CD4-positive, alpha-beta memory T cell (primary cell): ENCODE data around the gene ADCY9. TPM values are rescaled to one million over a fixed set of nuclear protein-coding genes. Genes with fewer than 3 reads are reported as not detected.

Experiments used
- CTCF ChIA-PET: fragments of 350-600 bp; sonication (Branson Sonifier 250); formaldehyde crosslinking; loops from one replicate; lab custom pipeline; 2021; ENCODE audit warnings: inconsistent platforms; ENCODE audit not compliant: partially characterized antibody; lab: Charles Lee
- POLR2A ChIA-PET: fragments of 350-600 bp; sonication (Branson Sonifier 250); formaldehyde crosslinking; loops from one replicate; lab custom pipeline; 2021; ENCODE audit not compliant: partially characterized antibody; lab: Charles Lee
- DNase-seq, 5 donors: peaks; one replicate each; pipeline versions ENCODE4 v3.0.0 to v3.0.0-alpha.2; 2020 to 2022; ENCODE audit warnings: mixed read lengths in 1 of 5
- H3K27ac ChIP-seq: one replicate; pipeline ENCODE4 v1.7.0; 2013; ENCODE audit warnings: low read depth, low read length
- H3K27me3 ChIP-seq: 2 replicates; pipeline ENCODE4 v1.7.0; 2013; ENCODE audit warnings: mild to moderate bottlenecking, low read length, moderate library complexity; ENCODE audit not compliant: insufficient read depth
- H3K36me3 ChIP-seq: 2 replicates; pipeline ENCODE4 v1.7.0; 2013; ENCODE audit warnings: mild to moderate bottlenecking, low read length, moderate library complexity; ENCODE audit not compliant: insufficient read depth
- H3K4me1 ChIP-seq: 2 replicates; pipeline ENCODE4 v1.7.0; 2013; ENCODE audit warnings: mild to moderate bottlenecking, low read length, moderate library complexity; ENCODE audit not compliant: insufficient read depth
- H3K4me3 ChIP-seq, 2 donors: one replicate each; pipeline ENCODE4 v1.7.0; 2013; ENCODE audit warnings: low read length in 2 of 2, mild to moderate bottlenecking in 1 of 2
- H3K9me3 ChIP-seq, 2 donors: one replicate each; pipeline ENCODE4 v1.7.0; 2013; ENCODE audit warnings: low read length in 2 of 2, control low read depth in 1 of 2; ENCODE audit not compliant: control insufficient read depth in 1 of 2
- H3K27ac Mint-ChIP-seq, 7 donors: one replicate each; pipeline ENCODE4 v1.8.0; 2020 to 2021; ENCODE audit warnings: mixed read lengths in 7 of 7, mild to moderate bottlenecking in 6 of 7, inconsistent platforms in 3 of 7, moderate library complexity in 3 of 7
- H3K27me3 Mint-ChIP-seq, 2 donors: one replicate each; pipeline ENCODE4 v1.8.0; 2020 to 2021; ENCODE audit warnings: mixed read lengths in 2 of 2
- H3K36me3 Mint-ChIP-seq, 2 donors: one replicate each; pipeline ENCODE4 v1.8.0; 2020 to 2021; ENCODE audit warnings: mixed read lengths in 2 of 2, inconsistent platforms in 1 of 2, mild to moderate bottlenecking in 1 of 2
- H3K4me1 Mint-ChIP-seq, 4 donors: one replicate each; pipeline ENCODE4 v1.8.0; 2020 to 2021; ENCODE audit warnings: mixed read lengths in 4 of 4, mild to moderate bottlenecking in 1 of 4
- H3K4me3 Mint-ChIP-seq, 8 donors: one replicate each; pipeline ENCODE4 v1.8.0; 2020 to 2021; ENCODE audit warnings: mixed read lengths in 8 of 8, mild to moderate bottlenecking in 7 of 8, moderate library complexity in 6 of 8, inconsistent platforms in 3 of 8
- H3K9me3 Mint-ChIP-seq, 8 donors: one replicate each; pipeline ENCODE4 v1.8.0; 2020 to 2021; ENCODE audit warnings: mixed read lengths in 8 of 8, mild to moderate bottlenecking in 5 of 8, inconsistent platforms in 3 of 8, moderate library complexity in 1 of 8
- intact Hi-C: fragments of 100-400 bp; cut with micrococcal nuclease; formaldehyde crosslinking; loops from one replicate; pipeline ENCODE4 v1.15.1; 2023
- polyA plus RNA-seq, 2 donors: library from polyadenylated mRNA; unstranded; fragments of 300-500 nt; fragmentation: Illumina TruSeq; gene quantifications; one replicate each; pipeline ENCODE4 v1.2.3, GENCODE V29; 2021
- total RNA-seq, 2 experiments: library from RNA; stranded (reverse); gene quantifications; one replicate each; pipeline ENCODE4 v1.2.3, GENCODE V29; 2021

ADCY9 gene
- total and polyA plus RNA-seq, 4 experiments from 2014 or later = 0.26 to 8.1 (median 4.5) TPM

GRCh38 chr16:3988011-3988410 lies 128.2 kb downstream of the ADCY9 start:
- no peaks in the 10 kb centered on the region for H3K9me3 ChIP-seq
- H3K27ac Mint-ChIP-seq = peak overlapping the region in 1 of 7 donors; percentile 64
- POLR2A ChIA-PET = no interaction called here

GRCh38 chr16:3987231-3987630 lies 129.0 kb downstream of the ADCY9 start:
- no peak overlapping the region for H3K27ac ChIP-seq
- POLR2A ChIA-PET = no interaction called here
- CTCF ChIA-PET = no interaction called here
- no peaks in the 10 kb centered on the region for H3K36me3 ChIP-seq
- no peak overlapping the region for H3K4me3 Mint-ChIP-seq
- no peak for DNase-seq
- H3K36me3 Mint-ChIP-seq = peaks cover 6 to 15% of the 10 kb centered on the region in 2 donors
- H3K27me3 ChIP-seq = no peaks in the 10 kb centered on the region
- H3K9me3 Mint-ChIP-seq = no peaks in the 10 kb centered on the region
- no peaks in the 10 kb centered on the region for H3K27me3 Mint-ChIP-seq
- H3K9me3 ChIP-seq = no peaks in the 10 kb centered on the region
- intact Hi-C loops = no loop called here
- H3K4me1 Mint-ChIP-seq = peaks cover 3 to 7% (median 4%) of the 10 kb centered on the region in 4 donors
- H3K27ac Mint-ChIP-seq = peak overlapping the region in 1 of 7 donors; percentile 44
- no peak overlapping the region for H3K4me3 ChIP-seq
- no peaks in the 10 kb centered on the region for H3K4me1 ChIP-seq

More at GRCh38 chr16:3988011-3988410, 128.2 kb downstream of the ADCY9 start:
- Mint-ChIP-seq H3K27me3 (no peaks in the 10 kb centered on the region), H3K9me3 (no peaks in the 10 kb centered on the region), H3K4me1 (peaks cover 3 to 6% (median 4%) of the 10 kb centered on the region in 4 donors), H3K4me3 (no peak overlapping the region), H3K36me3 (peaks cover 0 to 11% of the 10 kb centered on the region in 2 donors)
- Histone ChIP-seq H3K27ac (no peak overlapping the region), H3K27me3 (no peaks in the 10 kb centered on the region), H3K36me3 (no peaks in the 10 kb centered on the region), H3K4me1 (no peaks in the 10 kb centered on the region), H3K4me3 (no peak overlapping the region)
- DNase-seq = no peak
- CTCF ChIA-PET = no interaction called here
- intact Hi-C loops = no loop called here

GRCh38 chr16:3986235-3986544 lies 130.1 kb downstream of the ADCY9 start:
- no peak for DNase-seq
- peaks cover 6 to 16% of the 10 kb centered on the region in 2 donors for H3K36me3 Mint-ChIP-seq
- Histone ChIP-seq H3K4me3 (no peak overlapping the region), H3K27me3 (no peaks in the 10 kb centered on the region), H3K9me3 (no peaks in the 10 kb centered on the region), H3K4me1 (no peaks in the 10 kb centered on the region), H3K27ac (no peak overlapping the region), H3K36me3 (no peaks in the 10 kb centered on the region)
- peaks cover 3 to 7% (median 4%) of the 10 kb centered on the region in 4 donors for H3K4me1 Mint-ChIP-seq
- no peaks in the 10 kb centered on the region for H3K27me3 Mint-ChIP-seq
- ChIA-PET CTCF (interaction anchor here (0.6 kb wide), 1 partner anchor 495 kb away, joined by 4 read pairs; no protein-coding TSS in a partner anchor), POLR2A (no interaction called here)
- H3K4me3 Mint-ChIP-seq = no peak overlapping the region
- no peaks in the 10 kb centered on the region for H3K9me3 Mint-ChIP-seq
- intact Hi-C loops = no loop called here
- H3K27ac Mint-ChIP-seq = no peak overlapping the region

- ChIA-PET CTCF (interaction anchor here (1.3 to 3.0 kb wide), 3 partner anchors 76 to 346 kb away, joined by 4 to 25 read pairs (median 6); no protein-coding TSS in a partner anchor), POLR2A (no interaction called here)
- Histone ChIP-seq H3K9me3 (no peaks in the 10 kb centered on the region), H3K4me1 (no peaks in the 10 kb centered on the region), H3K36me3 (no peaks in the 10 kb centered on the region), H3K4me3 (no peak overlapping the region), H3K27me3 (no peaks in the 10 kb centered on the region), H3K27ac (no peak overlapping the region)
- Mint-ChIP-seq H3K27me3 (no peaks in the 10 kb centered on the region), H3K9me3 (no peaks in the 10 kb centered on the region), H3K36me3 (peaks cover 6 to 13% of the 10 kb centered on the region in 2 donors), H3K4me3 (no peak overlapping the region), H3K27ac (no peak overlapping the region), H3K4me1 (peaks cover 3 to 7% (median 4%) of the 10 kb centered on the region in 4 donors)
- DNase-seq = no peak
- intact Hi-C loops = no loop called here
These were observed 131.9 kb downstream of the ADCY9 start for GRCh38 chr16:3984111-3985060.

GRCh38 chr16:3983081-3983520 lies 133.1 kb downstream of the ADCY9 start:
- intact Hi-C loops = no loop called here
- Histone ChIP-seq H3K27me3 (no peaks in the 10 kb centered on the region), H3K4me3 (no peak overlapping the region), H3K27ac (no peak overlapping the region), H3K36me3 (no peaks in the 10 kb centered on the region), H3K4me1 (no peaks in the 10 kb centered on the region), H3K9me3 (no peaks in the 10 kb centered on the region)
- H3K36me3 Mint-ChIP-seq = peaks cover 6 to 17% of the 10 kb centered on the region in 2 donors
- ChIA-PET CTCF (interaction anchor here (0.7 to 3.0 kb wide), 8 partner anchors 12 to 347 kb away, joined by 3 to 25 read pairs (median 4); no protein-coding TSS in a partner anchor), POLR2A (interaction anchor here (1.6 kb wide), 1 partner anchor 271 kb away, joined by 4 read pairs; no protein-coding TSS in a partner anchor)
- H3K4me1 Mint-ChIP-seq = peaks cover 3 to 7% (median 4%) of the 10 kb centered on the region in 4 donors
- H3K9me3 Mint-ChIP-seq = no peaks in the 10 kb centered on the region
- DNase-seq = peak in 4 of 5 donors; percentile 17 to 33 (median 30)
- peak overlapping the region in 1 of 7 donors; percentile 69 for H3K27ac Mint-ChIP-seq
- no peaks in the 10 kb centered on the region for H3K27me3 Mint-ChIP-seq
- H3K4me3 Mint-ChIP-seq = no peak overlapping the region

GRCh38 chr16:3982216-3982615 lies 134.0 kb downstream of the ADCY9 start:
- no peak overlapping the region for H3K4me3 Mint-ChIP-seq
- POLR2A ChIA-PET = interaction anchor here (1.6 kb wide), 1 partner anchor 272 kb away, joined by 4 read pairs; no protein-coding TSS in a partner anchor
- CTCF ChIA-PET = interaction anchor here (0.9 to 3.0 kb wide), 2 partner anchors 24 to 271 kb away, joined by 3 to 25 read pairs; no protein-coding TSS in a partner anchor

More at GRCh38 chr16:3982216-3982615, 134.0 kb downstream of the ADCY9 start:
- no peaks in the 10 kb centered on the region for H3K9me3 Mint-ChIP-seq
- no peak overlapping the region for H3K27ac ChIP-seq
- no peaks in the 10 kb centered on the region for H3K27me3 ChIP-seq
- no peaks in the 10 kb centered on the region for H3K4me1 ChIP-seq
- intact Hi-C loops = no loop called here
- H3K36me3 Mint-ChIP-seq = peaks cover 11 to 14% of the 10 kb centered on the region in 2 donors
- H3K27me3 Mint-ChIP-seq = no peaks in the 10 kb centered on the region
- H3K27ac Mint-ChIP-seq = no peak overlapping the region
- peaks cover 3 to 7% (median 4%) of the 10 kb centered on the region in 4 donors for H3K4me1 Mint-ChIP-seq
- no peaks in the 10 kb centered on the region for H3K36me3 ChIP-seq
- DNase-seq = no peak
- H3K4me3 ChIP-seq = no peak overlapping the region
- H3K9me3 ChIP-seq = no peaks in the 10 kb centered on the region
